Mesothelial cell of epicardium (in vitro differentiated cells): Measurements from ENCODE around the gene KCNJ6. TPM values are rescaled to one million over a fixed set of nuclear protein-coding genes. Genes with fewer than 3 reads are reported as not detected.
"Not testable (repeated sequence)": the region's sequence is repeated elsewhere in the genome, so short reads cannot be mapped to it uniquely, and the experiment has no call there.

Experiments used
- DNase-seq, 2 experiments: peaks; one replicate each; pipeline ENCODE4 v3.0.0; 2021; ENCODE audit warnings: low spot score in 2 of 2; ENCODE audit not compliant: unreplicated experiment in 2 of 2
- H3K27ac Mint-ChIP-seq: 2 replicates; pipeline ENCODE4 v1.8.0; 2021; ENCODE audit warnings: mixed read lengths
- H3K27me3 Mint-ChIP-seq: 2 replicates; pipeline ENCODE4 v1.8.0; 2021; ENCODE audit warnings: low read depth, mixed read lengths
- H3K36me3 Mint-ChIP-seq: 2 replicates; pipeline ENCODE4 v1.8.0; 2021; ENCODE audit warnings: mixed read lengths
- H3K4me1 Mint-ChIP-seq: 2 replicates; pipeline ENCODE4 v1.8.0; 2021; ENCODE audit warnings: mixed read lengths
- H3K4me3 Mint-ChIP-seq: 2 replicates; pipeline ENCODE4 v1.8.0; 2021; ENCODE audit warnings: mild to moderate bottlenecking, moderate library complexity, mixed read lengths
- H3K9me3 Mint-ChIP-seq: 2 replicates; pipeline ENCODE4 v1.8.0; 2021; ENCODE audit warnings: mixed read lengths
- total RNA-seq: library from RNA; stranded (reverse); gene quantifications from 3 replicates; pipeline ENCODE4 v1.2.1, GENCODE V29; 2021
- TF ChIP-seq, protein P1 (sequence below): fragments of 200-600 bp; sonication (generic); IDR thresholded peaks from one replicate; pipeline ENCODE4 v1.5.0; 2021; ENCODE audit warnings: antibody characterized with exemption; ENCODE audit not compliant: unreplicated experiment

Gene KCNJ6
- total RNA-seq, 1 donor from 2014 or later, result 0.02 TPM

DNA sequence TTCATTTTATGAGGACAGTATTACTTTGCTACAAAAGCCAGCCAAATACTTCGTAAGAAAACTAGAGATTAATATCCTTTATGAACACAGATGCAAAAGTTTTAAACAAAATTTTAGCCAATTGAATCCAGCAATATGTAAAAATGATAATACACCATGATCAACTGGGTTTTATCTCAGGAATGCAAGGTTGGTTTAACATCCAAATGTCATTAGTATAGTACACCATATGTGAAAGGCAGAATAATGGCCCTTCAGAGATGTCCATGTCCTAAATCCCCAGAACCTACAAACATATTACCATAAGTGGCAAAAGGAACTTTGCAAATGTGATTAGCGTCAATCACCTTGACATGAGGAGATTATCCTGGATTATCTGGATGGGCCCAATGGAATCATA, 16.7 kb upstream of the KCNJ6 start:
- Mint-ChIP-seq H3K36me3 (no peaks in the 10 kb centered on the region), H3K4me1 (no peaks in the 10 kb centered on the region), H3K9me3 (peaks cover 30% of the 10 kb centered on the region), H3K27ac (no peak overlapping the region), H3K4me3 (no peak overlapping the region), H3K27me3 (peaks cover 15% of the 10 kb centered on the region)
- TF ChIP-seq, protein P1, sequence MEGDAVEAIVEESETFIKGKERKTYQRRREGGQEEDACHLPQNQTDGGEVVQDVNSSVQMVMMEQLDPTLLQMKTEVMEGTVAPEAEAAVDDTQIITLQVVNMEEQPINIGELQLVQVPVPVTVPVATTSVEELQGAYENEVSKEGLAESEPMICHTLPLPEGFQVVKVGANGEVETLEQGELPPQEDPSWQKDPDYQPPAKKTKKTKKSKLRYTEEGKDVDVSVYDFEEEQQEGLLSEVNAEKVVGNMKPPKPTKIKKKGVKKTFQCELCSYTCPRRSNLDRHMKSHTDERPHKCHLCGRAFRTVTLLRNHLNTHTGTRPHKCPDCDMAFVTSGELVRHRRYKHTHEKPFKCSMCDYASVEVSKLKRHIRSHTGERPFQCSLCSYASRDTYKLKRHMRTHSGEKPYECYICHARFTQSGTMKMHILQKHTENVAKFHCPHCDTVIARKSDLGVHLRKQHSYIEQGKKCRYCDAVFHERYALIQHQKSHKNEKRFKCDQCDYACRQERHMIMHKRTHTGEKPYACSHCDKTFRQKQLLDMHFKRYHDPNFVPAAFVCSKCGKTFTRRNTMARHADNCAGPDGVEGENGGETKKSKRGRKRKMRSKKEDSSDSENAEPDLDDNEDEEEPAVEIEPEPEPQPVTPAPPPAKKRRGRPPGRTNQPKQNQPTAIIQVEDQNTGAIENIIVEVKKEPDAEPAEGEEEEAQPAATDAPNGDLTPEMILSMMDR, result no peak
- DNase-seq, result no peak

DNA sequence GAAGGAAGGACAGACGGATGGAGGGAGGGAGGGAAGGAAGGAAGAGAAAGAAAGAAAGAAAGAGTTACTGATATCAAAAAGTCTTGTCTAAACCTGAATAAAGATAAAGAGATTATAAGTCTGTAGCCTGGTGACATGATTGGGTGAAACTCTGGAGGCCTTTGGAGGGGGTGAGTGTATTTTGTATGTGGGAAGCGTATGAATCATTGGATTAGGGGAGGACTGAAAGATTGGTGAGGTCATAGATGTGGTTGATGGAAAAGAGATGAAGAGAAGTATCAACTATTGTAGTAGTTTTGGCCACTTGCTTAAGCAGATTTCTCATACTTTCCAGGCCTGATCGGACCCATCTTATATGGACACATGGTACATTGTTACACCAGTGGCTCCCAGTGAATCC, 11.5 kb upstream of the KCNJ6 start:
- Mint-ChIP-seq H3K27me3 (peaks cover 43% of the 10 kb centered on the region), H3K4me3 (no peak overlapping the region), H3K36me3 (no peaks in the 10 kb centered on the region), H3K9me3 (peaks cover 16% of the 10 kb centered on the region), H3K27ac (no peak overlapping the region), H3K4me1 (no peaks in the 10 kb centered on the region)
- no peak for DNase-seq
- TF ChIP-seq, protein P1, result no peak

DNA sequence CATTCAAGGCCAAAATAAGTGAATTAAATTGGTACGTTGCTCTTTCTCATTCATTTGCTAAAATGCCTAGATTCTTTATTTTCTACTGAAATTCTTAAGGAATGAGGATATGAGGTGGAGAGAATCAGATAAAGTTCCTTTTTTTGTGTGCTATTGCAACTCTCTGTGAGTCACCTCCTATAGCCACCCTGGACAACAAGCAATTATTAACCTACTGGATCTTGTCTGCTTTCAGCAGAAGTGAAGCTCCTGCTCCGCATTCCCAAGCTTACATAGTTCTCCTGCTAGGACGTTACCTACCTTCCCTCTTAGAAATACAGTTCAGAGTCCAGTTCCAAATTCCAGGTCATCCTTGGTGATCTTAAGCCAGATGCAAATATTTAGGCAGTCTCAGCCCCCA, 4.8 kb upstream of the KCNJ6 start:
- TF ChIP-seq, protein P1, result no peak
- peaks cover 2% of the 10 kb centered on the region for H3K4me1 Mint-ChIP-seq

DNA sequence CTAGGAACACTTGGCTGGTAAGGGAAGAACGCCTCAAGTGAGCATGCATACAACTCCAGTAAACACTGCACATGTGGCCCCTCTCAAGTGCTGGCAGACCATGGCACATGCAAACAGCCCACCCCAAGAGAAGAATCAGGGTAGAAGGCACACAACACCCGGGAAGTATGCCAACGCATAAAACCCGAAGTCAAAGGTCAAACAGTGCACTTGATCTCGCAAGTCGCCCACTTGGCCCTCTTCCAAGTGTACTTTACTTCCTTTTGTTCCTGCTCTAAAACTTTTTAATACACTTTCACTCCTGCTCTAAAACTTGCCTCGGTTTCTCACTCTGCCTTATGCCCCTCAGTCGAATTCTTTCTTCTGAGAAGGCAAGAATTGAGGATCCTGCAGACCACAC, 4.0 kb upstream of the KCNJ6 start:
- H3K27me3 Mint-ChIP-seq, result peaks cover 85% of the 10 kb centered on the region
- H3K4me3 Mint-ChIP-seq, H3K9me3 Mint-ChIP-seq, H3K36me3 Mint-ChIP-seq, DNase-seq, H3K27ac Mint-ChIP-seq, H3K4me1 Mint-ChIP-seq: not testable (repeated sequence)

More for the DNA sequence above, 4.8 kb upstream of the KCNJ6 start:
- DNase-seq, result no peak
- H3K36me3 Mint-ChIP-seq, result no peaks in the 10 kb centered on the region
- H3K9me3 Mint-ChIP-seq, result no peaks in the 10 kb centered on the region
- H3K27ac Mint-ChIP-seq, result no peak overlapping the region
- H3K27me3 Mint-ChIP-seq, result peaks cover 79% of the 10 kb centered on the region
- no peak overlapping the region for H3K4me3 Mint-ChIP-seq

DNA sequence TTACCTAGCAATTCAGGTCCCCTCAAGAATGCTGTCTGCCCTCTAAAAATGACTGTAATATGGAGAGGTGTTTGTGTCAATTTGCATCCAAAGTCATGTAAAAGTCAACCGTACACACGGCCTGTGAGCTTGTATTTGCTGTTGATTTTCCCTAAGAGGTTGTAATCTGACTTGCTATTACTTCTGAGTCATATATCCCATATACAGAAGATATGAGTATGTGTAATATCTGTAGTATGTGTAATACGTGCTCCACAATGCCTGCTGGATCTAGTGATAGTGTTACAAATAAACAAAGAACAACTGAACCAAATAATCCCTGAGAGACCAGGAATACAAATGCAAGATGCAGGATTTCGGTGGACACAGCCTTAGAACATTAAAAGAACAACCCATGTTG, 1.4 kb upstream of the KCNJ6 start:
- Mint-ChIP-seq H3K4me3 (no peak overlapping the region), H3K9me3 (no peaks in the 10 kb centered on the region), H3K36me3 (no peaks in the 10 kb centered on the region), H3K27me3 (peaks cover 95% of the 10 kb centered on the region), H3K27ac (no peak overlapping the region), H3K4me1 (peaks cover 13% of the 10 kb centered on the region)
- no peak for DNase-seq
- TF ChIP-seq, protein P1, result no peak

DNA sequence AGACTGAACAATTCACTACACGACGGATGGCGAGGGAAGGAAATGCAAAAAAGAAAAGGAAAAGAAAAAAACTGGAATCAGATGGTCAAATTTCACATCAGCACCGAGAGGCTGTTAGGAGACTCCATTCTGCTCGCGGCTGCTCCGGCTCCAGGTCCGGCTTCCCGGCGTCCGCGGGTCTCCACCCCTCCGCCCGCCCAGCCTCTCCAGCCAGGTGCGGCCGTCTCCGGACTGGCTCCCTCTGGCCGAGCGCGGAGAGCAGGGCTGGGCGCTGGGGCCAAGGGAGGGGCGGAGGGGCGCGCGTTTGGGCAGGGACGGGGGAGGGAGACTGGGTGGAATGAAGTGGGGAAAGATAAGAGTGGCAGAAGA, 332 bp downstream of the KCNJ6 start:
- H3K9me3 Mint-ChIP-seq, result no peaks in the 10 kb centered on the region
- H3K27me3 Mint-ChIP-seq, result peaks cover 95% of the 10 kb centered on the region
- TF ChIP-seq, protein P1, result no peak
- H3K27ac Mint-ChIP-seq, result no peak overlapping the region
- peak overlapping the region; percentile 53 for H3K4me3 Mint-ChIP-seq
- no peak for DNase-seq
- no peaks in the 10 kb centered on the region for H3K36me3 Mint-ChIP-seq
- peaks cover 13% of the 10 kb centered on the region for H3K4me1 Mint-ChIP-seq
